Panc1 (cell line): ENCODE measurements around the gene CFAP410.

ENCODE experiments used
- CTCF ChIP-seq: fragments of 450-650 bp; IDR thresholded peaks from 2 replicates; pipeline ENCODE4 v1.5.1; 2017; ENCODE audit warnings: mild to moderate bottlenecking
- POLR2AphosphoS5 ChIP-seq: IDR thresholded peaks from 2 replicates; pipeline ENCODE4 v1.6.1; 2012; ENCODE audit warnings: mild to moderate bottlenecking, low read depth, low read length, moderate library complexity
- REST ChIP-seq, 2 experiments: IDR thresholded peaks; 2 replicates each; pipeline ENCODE4 v1.6.1; 2011 to 2012; ENCODE audit warnings: low read depth in 2 of 2, control low read depth in 1 of 2, low read length in 1 of 2, mild to moderate bottlenecking in 1 of 2, moderate library complexity in 1 of 2; ENCODE audit not compliant: insufficient read depth in 1 of 2
- SIN3A ChIP-seq: IDR thresholded peaks from 2 replicates; pipeline ENCODE4 v1.6.1; 2012; ENCODE audit warnings: low read depth, mild to moderate bottlenecking, low read length, moderate library complexity, borderline replicate concordance; ENCODE audit not compliant: insufficient read depth
- TCF7L2 ChIP-seq: IDR thresholded peaks from 2 replicates; pipeline ENCODE4 v1.6.1; 2011; ENCODE audit warnings: mild to moderate bottlenecking, low read depth, low read length, inconsistent platforms

- TF ChIP-seq CTCF (no peak), POLR2AphosphoS5 (no peak), SIN3A (no peak), TCF7L2 (no peak), REST (IDR thresholded peaks at IDR 0.05; ENCODE audit: insufficient read depth in 1 of 2, low read depth in 2 of 2, low read length in 1 of 2) (no peak)
Observed at GRCh38 chr21:44370027-44370735, 31.0 kb upstream of the CFAP410 start.
